ENCODE measurements around the gene PRPF8.
"Not testable (repeated sequence)": the region's sequence is repeated elsewhere in the genome, so short reads cannot be mapped to it uniquely, and the experiment has no call there.

DNA sequence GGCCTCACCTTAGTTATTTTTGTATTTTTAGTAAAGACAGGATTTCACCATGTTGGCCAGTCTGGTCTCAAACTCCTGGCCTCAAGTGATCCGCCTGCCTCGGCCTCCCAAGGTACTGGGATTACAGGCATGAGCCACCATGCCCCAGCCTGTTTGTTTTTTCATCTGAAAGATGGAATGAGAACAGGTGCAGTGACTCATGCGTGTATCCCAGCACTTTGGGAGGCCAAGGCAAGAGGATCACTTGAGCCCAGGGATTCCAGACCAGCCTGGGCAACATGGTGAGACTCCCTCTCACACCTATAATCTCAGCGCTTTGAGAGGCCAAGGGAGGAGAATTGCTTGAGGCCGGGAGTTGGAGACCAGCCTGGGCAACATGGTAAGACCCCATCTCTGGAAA, 15.2 kb upstream of the PRPF8 start:
- TF ChIP-seq, protein P1, sequence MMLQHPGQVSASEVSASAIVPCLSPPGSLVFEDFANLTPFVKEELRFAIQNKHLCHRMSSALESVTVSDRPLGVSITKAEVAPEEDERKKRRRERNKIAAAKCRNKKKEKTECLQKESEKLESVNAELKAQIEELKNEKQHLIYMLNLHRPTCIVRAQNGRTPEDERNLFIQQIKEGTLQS (IDR thresholded peaks at IDR 0.05), result not testable (repeated sequence)
- TF ChIP-seq, protein P2, sequence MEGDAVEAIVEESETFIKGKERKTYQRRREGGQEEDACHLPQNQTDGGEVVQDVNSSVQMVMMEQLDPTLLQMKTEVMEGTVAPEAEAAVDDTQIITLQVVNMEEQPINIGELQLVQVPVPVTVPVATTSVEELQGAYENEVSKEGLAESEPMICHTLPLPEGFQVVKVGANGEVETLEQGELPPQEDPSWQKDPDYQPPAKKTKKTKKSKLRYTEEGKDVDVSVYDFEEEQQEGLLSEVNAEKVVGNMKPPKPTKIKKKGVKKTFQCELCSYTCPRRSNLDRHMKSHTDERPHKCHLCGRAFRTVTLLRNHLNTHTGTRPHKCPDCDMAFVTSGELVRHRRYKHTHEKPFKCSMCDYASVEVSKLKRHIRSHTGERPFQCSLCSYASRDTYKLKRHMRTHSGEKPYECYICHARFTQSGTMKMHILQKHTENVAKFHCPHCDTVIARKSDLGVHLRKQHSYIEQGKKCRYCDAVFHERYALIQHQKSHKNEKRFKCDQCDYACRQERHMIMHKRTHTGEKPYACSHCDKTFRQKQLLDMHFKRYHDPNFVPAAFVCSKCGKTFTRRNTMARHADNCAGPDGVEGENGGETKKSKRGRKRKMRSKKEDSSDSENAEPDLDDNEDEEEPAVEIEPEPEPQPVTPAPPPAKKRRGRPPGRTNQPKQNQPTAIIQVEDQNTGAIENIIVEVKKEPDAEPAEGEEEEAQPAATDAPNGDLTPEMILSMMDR (IDR thresholded peaks at IDR 0.05; ENCODE audit: low read depth, low read length, missing input control), result not testable (repeated sequence)
- not testable (repeated sequence) for TF ChIP-seq TAF1 (conservative IDR thresholded peaks at IDR 0.05); RAD21 (IDR thresholded peaks at IDR 0.05); SP1 (IDR thresholded peaks at IDR 0.05)
- TF ChIP-seq, protein P3, sequence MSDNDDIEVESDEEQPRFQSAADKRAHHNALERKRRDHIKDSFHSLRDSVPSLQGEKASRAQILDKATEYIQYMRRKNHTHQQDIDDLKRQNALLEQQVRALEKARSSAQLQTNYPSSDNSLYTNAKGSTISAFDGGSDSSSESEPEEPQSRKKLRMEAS (IDR thresholded peaks at IDR 0.05), result not testable (repeated sequence)
- TF ChIP-seq, protein P4, sequence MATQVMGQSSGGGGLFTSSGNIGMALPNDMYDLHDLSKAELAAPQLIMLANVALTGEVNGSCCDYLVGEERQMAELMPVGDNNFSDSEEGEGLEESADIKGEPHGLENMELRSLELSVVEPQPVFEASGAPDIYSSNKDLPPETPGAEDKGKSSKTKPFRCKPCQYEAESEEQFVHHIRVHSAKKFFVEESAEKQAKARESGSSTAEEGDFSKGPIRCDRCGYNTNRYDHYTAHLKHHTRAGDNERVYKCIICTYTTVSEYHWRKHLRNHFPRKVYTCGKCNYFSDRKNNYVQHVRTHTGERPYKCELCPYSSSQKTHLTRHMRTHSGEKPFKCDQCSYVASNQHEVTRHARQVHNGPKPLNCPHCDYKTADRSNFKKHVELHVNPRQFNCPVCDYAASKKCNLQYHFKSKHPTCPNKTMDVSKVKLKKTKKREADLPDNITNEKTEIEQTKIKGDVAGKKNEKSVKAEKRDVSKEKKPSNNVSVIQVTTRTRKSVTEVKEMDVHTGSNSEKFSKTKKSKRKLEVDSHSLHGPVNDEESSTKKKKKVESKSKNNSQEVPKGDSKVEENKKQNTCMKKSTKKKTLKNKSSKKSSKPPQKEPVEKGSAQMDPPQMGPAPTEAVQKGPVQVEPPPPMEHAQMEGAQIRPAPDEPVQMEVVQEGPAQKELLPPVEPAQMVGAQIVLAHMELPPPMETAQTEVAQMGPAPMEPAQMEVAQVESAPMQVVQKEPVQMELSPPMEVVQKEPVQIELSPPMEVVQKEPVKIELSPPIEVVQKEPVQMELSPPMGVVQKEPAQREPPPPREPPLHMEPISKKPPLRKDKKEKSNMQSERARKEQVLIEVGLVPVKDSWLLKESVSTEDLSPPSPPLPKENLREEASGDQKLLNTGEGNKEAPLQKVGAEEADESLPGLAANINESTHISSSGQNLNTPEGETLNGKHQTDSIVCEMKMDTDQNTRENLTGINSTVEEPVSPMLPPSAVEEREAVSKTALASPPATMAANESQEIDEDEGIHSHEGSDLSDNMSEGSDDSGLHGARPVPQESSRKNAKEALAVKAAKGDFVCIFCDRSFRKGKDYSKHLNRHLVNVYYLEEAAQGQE (IDR thresholded peaks at IDR 0.05), result not testable (repeated sequence)
- TF ChIP-seq, protein P5, sequence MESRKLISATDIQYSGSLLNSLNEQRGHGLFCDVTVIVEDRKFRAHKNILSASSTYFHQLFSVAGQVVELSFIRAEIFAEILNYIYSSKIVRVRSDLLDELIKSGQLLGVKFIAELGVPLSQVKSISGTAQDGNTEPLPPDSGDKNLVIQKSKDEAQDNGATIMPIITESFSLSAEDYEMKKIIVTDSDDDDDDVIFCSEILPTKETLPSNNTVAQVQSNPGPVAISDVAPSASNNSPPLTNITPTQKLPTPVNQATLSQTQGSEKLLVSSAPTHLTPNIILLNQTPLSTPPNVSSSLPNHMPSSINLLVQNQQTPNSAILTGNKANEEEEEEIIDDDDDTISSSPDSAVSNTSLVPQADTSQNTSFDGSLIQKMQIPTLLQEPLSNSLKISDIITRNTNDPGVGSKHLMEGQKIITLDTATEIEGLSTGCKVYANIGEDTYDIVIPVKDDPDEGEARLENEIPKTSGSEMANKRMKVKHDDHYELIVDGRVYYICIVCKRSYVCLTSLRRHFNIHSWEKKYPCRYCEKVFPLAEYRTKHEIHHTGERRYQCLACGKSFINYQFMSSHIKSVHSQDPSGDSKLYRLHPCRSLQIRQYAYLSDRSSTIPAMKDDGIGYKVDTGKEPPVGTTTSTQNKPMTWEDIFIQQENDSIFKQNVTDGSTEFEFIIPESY (IDR thresholded peaks at IDR 0.05), result not testable (repeated sequence)

Data from liver (tissue), 3 donors.